Measurements from ENCODE around the gene DHX8. TPM values are rescaled to one million over a fixed set of nuclear protein-coding genes. Genes with fewer than 3 reads are reported as not detected.

Gene DHX8
- total RNA-seq, 1 donor from 2014 or later = 54.1 TPM

- Mint-ChIP-seq H3K27me3 (ENCODE audit: unreplicated experiment) (peaks cover 6% of the 10 kb centered on the region), H3K36me3 (ENCODE audit: low read depth, unreplicated experiment) (peaks cover 9% of the 10 kb centered on the region), H3K27ac (ENCODE audit: unreplicated experiment) (peak overlapping the region; percentile 92), H3K4me1 (ENCODE audit: unreplicated experiment) (peaks cover 57% of the 10 kb centered on the region), H3K4me3 (ENCODE audit: unreplicated experiment) (peak overlapping the region; percentile 42), H3K9me3 (ENCODE audit: unreplicated experiment) (no peaks in the 10 kb centered on the region)
- no peak for TF ChIP-seq CTCF (IDR thresholded peaks at IDR 0.05; ENCODE audit: unreplicated experiment)
- DNase-seq (ENCODE audit: low spot score) = peak; percentile 70
These were observed 46.7 kb downstream of the DHX8 start for GRCh38 chr17:43530288-43531081.

- peak overlapping the region; percentile 87 for H3K27ac Mint-ChIP-seq (ENCODE audit: unreplicated experiment)
- no peak for TF ChIP-seq CTCF (IDR thresholded peaks at IDR 0.05; ENCODE audit: unreplicated experiment)
- DNase-seq (ENCODE audit: low spot score) = no peak
- H3K4me1 Mint-ChIP-seq (ENCODE audit: unreplicated experiment) = peaks cover 55% of the 10 kb centered on the region
- H3K9me3 Mint-ChIP-seq (ENCODE audit: unreplicated experiment) = no peaks in the 10 kb centered on the region
- H3K4me3 Mint-ChIP-seq (ENCODE audit: unreplicated experiment) = no peak overlapping the region
- H3K27me3 Mint-ChIP-seq (ENCODE audit: unreplicated experiment) = peaks cover 6% of the 10 kb centered on the region
- peaks cover 10% of the 10 kb centered on the region for H3K36me3 Mint-ChIP-seq (ENCODE audit: low read depth, unreplicated experiment)
These were observed 47.3 kb downstream of the DHX8 start for GRCh38 chr17:43531082-43531378.

- peaks cover 53% of the 10 kb centered on the region for H3K4me1 Mint-ChIP-seq (ENCODE audit: unreplicated experiment)
- no peak overlapping the region for H3K4me3 Mint-ChIP-seq (ENCODE audit: unreplicated experiment)
- no peaks in the 10 kb centered on the region for H3K9me3 Mint-ChIP-seq (ENCODE audit: unreplicated experiment)
- no peak for DNase-seq (ENCODE audit: low spot score)
- no peak overlapping the region for H3K27ac Mint-ChIP-seq (ENCODE audit: unreplicated experiment)
- TF ChIP-seq CTCF (IDR thresholded peaks at IDR 0.05; ENCODE audit: unreplicated experiment) = no peak
- peaks cover 10% of the 10 kb centered on the region for H3K27me3 Mint-ChIP-seq (ENCODE audit: unreplicated experiment)
- peaks cover 11% of the 10 kb centered on the region for H3K36me3 Mint-ChIP-seq (ENCODE audit: low read depth, unreplicated experiment)
These were observed 48.2 kb downstream of the DHX8 start for GRCh38 chr17:43531955-43532354.

GRCh38 chr17:43532581-43532980 lies 48.8 kb downstream of the DHX8 start:
- Mint-ChIP-seq H3K36me3 (ENCODE audit: low read depth, unreplicated experiment) (peaks cover 9% of the 10 kb centered on the region), H3K27ac (ENCODE audit: unreplicated experiment) (no peak overlapping the region), H3K27me3 (ENCODE audit: unreplicated experiment) (peaks cover 10% of the 10 kb centered on the region), H3K4me1 (ENCODE audit: unreplicated experiment) (peaks cover 50% of the 10 kb centered on the region), H3K9me3 (ENCODE audit: unreplicated experiment) (no peaks in the 10 kb centered on the region), H3K4me3 (ENCODE audit: unreplicated experiment) (no peak overlapping the region)
- no peak for TF ChIP-seq CTCF (IDR thresholded peaks at IDR 0.05; ENCODE audit: unreplicated experiment)
- DNase-seq (ENCODE audit: low spot score) = no peak

- H3K4me1 Mint-ChIP-seq (ENCODE audit: unreplicated experiment) = peaks cover 53% of the 10 kb centered on the region
- no peak for DNase-seq (ENCODE audit: low spot score)
- no peak overlapping the region for H3K27ac Mint-ChIP-seq (ENCODE audit: unreplicated experiment)
- no peaks in the 10 kb centered on the region for H3K9me3 Mint-ChIP-seq (ENCODE audit: unreplicated experiment)
- H3K36me3 Mint-ChIP-seq (ENCODE audit: low read depth, unreplicated experiment) = peaks cover 9% of the 10 kb centered on the region
- no peak overlapping the region for H3K4me3 Mint-ChIP-seq (ENCODE audit: unreplicated experiment)
- peaks cover 10% of the 10 kb centered on the region for H3K27me3 Mint-ChIP-seq (ENCODE audit: unreplicated experiment)
- TF ChIP-seq CTCF (IDR thresholded peaks at IDR 0.05; ENCODE audit: unreplicated experiment) = no peak
These were observed 49.9 kb downstream of the DHX8 start for GRCh38 chr17:43533699-43534098.

Data from endothelial cell (in vitro differentiated cells).